HG03108 (cell line): ENCODE data around the gene GSE1.

ENCODE experiments used
- ATAC-seq: cut with Tn5 transposase; IDR thresholded peaks from one replicate; pipeline ENCODE4 v1.9.1; 2021; ENCODE audit warnings: moderate library complexity; ENCODE audit not compliant: unreplicated experiment

Gene GSE1

GRCh38 chr16:85573696-85574641, 39.2 kb upstream of the GSE1 start:
- ATAC-seq: no peak

- ATAC-seq: no peak
These were observed 38.2 kb upstream of the GSE1 start for GRCh38 chr16:85574672-85575475.

- no peak for ATAC-seq
These were observed 37.2 kb upstream of the GSE1 start for GRCh38 chr16:85575920-85576319.

- ATAC-seq: no peak
These were observed 36.2 kb upstream of the GSE1 start for GRCh38 chr16:85576944-85577343.

GRCh38 chr16:85577899-85578598, 35.1 kb upstream of the GSE1 start:
- no peak for ATAC-seq

GRCh38 chr16:85578599-85578948, 34.5 kb upstream of the GSE1 start:
- no peak for ATAC-seq

GRCh38 chr16:85579191-85579590, 33.9 kb upstream of the GSE1 start:
- no peak for ATAC-seq

GRCh38 chr16:85579923-85580580, 33.1 kb upstream of the GSE1 start:
- no peak for ATAC-seq

- ATAC-seq: no peak
These were observed 32.4 kb upstream of the GSE1 start for GRCh38 chr16:85580684-85581083.

- ATAC-seq: no peak
These were observed 30.7 kb upstream of the GSE1 start for GRCh38 chr16:85582229-85582991.

GRCh38 chr16:85583491-85584181, 29.5 kb upstream of the GSE1 start:
- no peak for ATAC-seq

- ATAC-seq: no peak
These were observed 28.9 kb upstream of the GSE1 start for GRCh38 chr16:85584267-85584666.

GRCh38 chr16:85584819-85585282, 28.3 kb upstream of the GSE1 start:
- ATAC-seq: no peak

GRCh38 chr16:85585711-85586110, 27.4 kb upstream of the GSE1 start:
- no peak for ATAC-seq

GRCh38 chr16:85586380-85587104, 26.6 kb upstream of the GSE1 start:
- ATAC-seq: no peak

- no peak for ATAC-seq
These were observed 25.2 kb upstream of the GSE1 start for GRCh38 chr16:85587762-85588556.

- no peak for ATAC-seq
These were observed 24.3 kb upstream of the GSE1 start for GRCh38 chr16:85588562-85589503.
